AG20443 (cell line): ENCODE measurements around the gene ABL2.
"Not testable (repeated sequence)": the region's sequence is repeated elsewhere in the genome, so short reads cannot be mapped to it uniquely, and the experiment has no call there.

Source experiments
- DNase-seq: peaks from one replicate; pipeline ENCODE4 v3.0.0; 2012; ENCODE audit warnings: low spot score, mixed read lengths

The ABL2 gene

DNA sequence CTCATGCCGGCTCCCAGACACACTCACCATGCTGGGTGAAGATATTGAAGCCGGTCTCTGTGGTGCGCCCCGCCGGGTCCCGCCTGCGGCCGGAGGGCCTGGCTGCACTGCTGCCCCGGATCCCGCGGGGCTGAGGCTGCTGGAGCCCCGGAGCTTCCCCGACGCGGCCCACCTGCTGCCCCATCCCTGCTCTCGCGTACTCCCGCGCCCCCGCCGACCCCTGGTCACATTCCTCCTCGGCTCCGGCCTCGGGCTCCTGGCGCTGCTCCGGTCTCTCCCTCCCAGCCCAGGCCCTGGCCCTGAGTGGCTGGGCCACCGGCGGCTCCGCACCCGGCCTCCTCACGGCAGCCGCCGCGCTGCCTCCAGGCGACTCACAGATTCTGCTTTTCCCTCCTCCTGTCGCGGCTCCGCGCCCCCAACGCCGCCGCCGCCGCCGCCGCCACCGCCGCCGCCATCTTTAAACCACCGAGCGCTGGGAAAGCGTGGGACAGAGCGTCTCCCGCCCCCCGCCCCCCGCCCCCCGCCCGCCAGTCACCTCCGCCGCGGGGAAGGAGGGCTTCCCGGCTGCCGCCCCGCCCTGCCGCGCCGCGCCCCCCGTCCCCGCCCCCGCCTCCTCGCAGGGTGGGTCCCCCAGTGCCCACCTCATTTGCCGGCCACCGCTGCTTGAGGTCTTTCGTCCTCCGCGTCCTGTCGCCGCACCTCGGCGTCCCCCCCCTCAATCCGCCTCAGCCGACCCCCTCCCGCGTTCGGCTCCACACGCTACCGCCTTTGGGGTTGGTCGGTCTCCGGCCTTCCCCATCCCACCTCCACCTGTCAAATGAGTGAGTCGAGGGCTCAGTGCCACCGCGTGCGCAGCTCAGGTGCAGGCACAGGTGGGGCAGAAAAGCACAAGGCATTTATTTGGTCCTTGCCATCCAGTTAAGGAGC is at the start of gene ABL2:
Gene ABL2, minus strand, starts transcription at position 464 of the 927 bp plus-strand sequence. Its CDS starts 280 bp downstream, at position 184.
- DNase-seq: peak; percentile 81

DNA sequence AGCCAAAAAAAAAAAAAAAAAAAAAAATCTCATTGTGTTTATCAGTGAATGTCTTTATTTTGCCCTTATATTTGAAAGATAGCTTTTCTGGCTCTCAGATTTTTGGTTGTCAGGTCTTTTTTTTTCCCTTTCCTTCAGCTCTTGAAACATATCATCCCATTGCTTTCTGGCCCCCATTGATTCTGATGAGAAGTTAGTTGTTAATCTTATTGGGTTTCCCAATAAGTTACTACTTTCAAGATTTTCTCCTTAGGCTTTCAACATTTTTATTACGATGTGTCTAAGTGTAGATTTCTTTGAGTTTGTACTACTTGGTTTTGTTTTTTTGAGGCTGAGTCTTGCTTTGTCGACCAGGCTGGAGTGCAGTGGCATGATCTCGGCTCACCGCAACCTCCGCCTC is 49.4 kb upstream of the ABL2 start:
- DNase-seq: no peak

DNA sequence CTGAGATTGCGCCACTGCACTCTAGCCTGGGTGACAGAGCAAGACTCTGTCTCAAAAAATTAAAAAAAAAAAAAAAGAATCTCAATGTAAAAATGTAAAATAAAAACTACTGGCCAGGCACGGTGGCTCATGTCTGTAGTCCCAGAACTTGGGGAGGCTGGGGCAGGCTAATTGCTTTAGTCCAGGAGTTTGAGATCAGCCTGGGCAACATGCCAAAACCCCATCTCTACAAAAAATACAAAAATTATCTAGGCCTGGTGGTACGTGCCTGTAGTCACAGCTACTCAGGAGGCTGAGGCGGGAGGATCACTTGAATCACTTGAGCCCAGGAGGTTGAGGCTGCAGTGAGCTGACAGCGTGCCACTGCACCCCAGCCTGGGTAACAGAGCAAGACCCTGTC is 44.9 kb upstream of the ABL2 start:
- not testable (repeated sequence) for DNase-seq

GRCh38 chr1:179269071-179269470 is 39.6 kb upstream of the ABL2 start:
- no peak for DNase-seq

GRCh38 chr1:179264507-179264906 is 35.0 kb upstream of the ABL2 start:
- no peak for DNase-seq

DNA sequence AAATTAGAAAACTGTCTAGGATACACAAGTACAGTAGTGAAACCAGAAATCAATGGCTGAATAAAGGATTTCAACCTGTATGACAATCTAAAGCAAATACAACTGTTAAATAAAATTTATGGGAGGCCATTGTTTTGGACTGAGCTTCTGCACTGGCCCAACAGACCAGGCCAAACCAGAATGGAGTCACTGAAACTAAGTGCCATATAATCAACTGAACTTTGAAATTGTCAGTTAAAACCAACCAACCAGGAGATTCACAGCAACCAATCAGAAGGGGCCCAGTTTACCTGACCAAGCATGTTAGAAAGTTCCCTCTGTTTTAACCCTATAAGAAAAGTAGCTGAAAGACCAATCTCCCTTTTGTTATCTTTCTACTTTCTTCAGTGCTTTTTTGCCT is 33.6 kb upstream of the ABL2 start:
- no peak for DNase-seq

- DNase-seq: no peak
These were observed 32.7 kb upstream of the ABL2 start for GRCh38 chr1:179262183-179262582.

DNA sequence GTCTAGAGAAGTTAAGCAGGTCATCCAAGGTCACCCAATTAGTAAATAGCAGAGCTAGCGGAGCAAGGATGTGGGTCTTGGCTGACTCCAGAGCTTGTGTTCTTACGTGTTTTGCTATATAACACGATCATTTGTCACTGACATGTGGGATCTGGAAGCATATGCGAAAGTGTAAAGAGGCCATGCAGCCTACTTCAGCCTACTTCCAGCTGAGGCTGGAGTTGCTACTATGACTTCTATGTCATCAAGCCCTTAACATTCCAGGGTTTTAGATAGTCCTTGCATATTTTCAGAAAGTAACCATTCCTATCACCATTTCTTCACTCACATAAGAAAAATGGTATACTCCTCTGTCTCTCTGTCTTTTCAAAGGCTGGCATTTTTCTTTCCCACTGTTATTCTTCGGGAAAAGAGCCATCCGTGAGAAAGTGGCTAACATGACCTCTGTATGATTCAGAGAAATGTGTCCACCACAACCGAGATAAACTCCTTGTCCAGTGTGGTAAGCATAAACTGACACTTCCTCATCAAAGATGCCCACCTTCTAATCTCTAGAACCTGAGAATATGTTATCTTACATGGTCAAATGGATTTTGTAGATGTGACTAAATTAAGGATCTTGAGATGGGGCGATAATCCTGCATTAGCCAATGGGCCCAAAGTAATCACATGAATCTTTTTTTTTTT is 24.0 kb upstream of the ABL2 start:
- no peak for DNase-seq

DNA sequence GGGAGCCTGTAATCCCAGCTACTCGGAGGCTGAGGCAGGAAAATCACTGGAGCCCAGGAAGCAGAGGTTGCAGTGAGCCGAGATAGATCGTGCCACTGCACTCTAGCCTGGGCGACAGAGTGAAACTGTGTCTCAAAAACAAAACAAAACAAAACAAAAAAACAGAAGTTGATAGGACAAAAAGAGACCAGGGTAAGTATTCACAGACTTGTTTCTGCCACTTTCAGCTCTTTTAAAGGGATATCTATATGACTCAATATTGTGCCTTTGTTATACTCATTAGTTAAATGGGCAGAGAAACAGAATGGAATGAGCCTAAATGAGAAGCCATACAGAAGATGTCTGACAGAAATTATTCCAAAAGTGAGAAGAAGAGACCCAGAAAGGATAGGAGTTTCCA is 23.1 kb upstream of the ABL2 start:
- no peak for DNase-seq

DNA sequence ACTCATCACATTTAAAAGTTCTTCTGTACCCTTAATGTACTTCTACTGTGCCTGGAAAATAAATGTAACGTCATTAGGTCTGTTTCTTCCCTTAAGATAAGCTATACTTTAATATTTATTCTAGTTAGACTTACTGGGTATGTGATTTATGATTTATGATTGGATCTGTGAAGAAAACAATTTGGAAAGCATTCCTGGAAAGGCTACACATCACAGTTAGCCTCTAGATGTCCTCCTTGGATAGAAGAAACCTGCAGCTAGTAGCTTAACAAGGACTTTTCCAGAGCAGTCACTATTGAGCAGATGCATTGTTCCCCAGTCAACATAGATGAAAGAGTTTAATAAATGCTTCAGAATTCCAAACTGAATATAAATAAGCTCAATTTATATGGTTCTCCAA is 22.2 kb upstream of the ABL2 start:
- peak; percentile 65 for DNase-seq

DNA sequence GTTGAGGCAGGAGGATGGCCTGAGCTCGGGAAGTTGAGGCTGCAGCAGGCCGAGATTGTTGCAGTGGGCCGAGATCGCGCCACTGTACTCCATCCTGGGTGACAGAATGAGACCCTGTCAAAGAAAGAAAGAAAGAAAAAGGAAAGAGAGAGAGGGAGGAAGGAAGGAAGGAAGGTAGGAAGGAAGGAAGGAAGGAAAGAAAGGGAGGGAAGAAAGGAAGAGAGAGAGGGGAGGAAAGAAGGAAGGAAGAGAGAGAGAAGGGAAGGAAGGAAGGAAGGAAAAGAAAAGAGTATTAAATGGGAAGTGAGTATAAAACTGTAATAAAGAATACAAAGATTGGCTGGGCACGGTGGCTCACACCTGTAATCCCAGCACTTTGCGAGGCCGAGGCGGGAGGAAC is 18.4 kb upstream of the ABL2 start:
- DNase-seq: no peak

- DNase-seq: not testable (repeated sequence)
These were observed 15.9 kb upstream of the ABL2 start for GRCh38 chr1:179245426-179245825.

DNA sequence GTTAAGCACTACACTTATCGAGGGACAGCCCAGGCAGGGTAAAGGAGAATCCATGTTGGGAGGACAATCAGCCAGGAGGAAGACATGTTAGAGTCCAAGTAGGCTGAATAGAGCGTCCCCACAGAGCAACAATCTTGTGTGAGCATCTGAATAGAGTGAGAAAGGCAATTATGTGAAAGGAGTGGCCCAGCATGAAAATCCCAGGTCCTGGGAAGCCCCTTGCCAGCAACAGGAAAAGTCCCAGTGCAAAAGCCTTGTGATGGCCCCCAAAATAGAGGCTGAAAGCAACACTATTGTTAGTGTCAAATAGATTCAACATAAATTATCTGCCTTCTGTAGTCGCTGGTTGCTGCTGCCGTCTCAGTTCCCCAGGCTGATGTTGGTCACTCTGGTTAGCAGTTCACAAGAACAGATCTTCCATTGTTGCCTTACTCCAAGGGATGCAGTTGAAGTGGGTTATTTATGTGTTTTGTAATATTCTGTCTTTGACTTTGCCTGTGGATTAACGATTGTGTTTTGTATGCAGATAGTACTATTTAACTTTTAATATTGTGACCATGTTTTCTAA is 12.1 kb upstream of the ABL2 start:
- DNase-seq: no peak

GRCh38 chr1:179237222-179237621 is 7.7 kb upstream of the ABL2 start:
- DNase-seq: no peak

DNA sequence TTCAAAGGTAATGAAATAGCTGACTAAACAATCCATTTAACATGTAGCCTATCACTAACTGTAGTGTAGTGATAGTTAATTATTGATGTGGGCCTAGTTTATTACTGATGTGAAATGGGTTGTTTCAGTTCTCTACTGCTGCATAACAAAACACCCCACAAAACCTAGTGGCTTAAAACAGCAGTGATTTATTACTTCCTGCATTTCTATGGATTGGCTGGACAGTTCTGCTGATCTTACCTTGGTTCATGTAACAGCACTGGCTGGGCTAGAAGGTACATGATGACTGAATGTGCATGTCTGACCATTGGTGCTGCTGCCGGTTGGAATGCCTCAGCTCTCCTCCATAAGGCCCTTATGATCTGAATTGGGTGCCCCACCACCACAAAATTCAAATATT is 5.4 kb upstream of the ABL2 start:
- DNase-seq: no peak

DNA sequence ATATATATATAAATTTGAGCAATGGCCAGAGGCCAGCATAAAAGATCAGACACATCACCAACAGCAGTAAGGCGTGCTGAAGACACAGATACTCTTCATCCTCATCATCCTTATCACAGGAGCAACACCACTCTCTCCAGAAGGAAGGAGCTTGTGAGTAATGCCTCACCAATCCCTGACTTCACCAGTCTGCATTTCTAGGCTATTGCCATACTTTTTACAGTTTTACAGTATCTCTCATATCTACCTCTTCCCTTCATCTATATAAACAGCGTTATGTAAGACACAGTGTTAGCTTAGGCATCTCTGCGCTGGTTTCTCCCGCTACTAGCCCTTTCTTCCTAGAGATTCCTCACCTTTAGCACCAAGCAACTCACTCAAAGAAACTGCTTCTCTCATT is 2.4 kb upstream of the ABL2 start:
- DNase-seq: peak; percentile 30

GRCh38 chr1:179230721-179231120 is 1.2 kb upstream of the ABL2 start:
- DNase-seq: no peak

- DNase-seq: no peak
These were observed 774 bp upstream of the ABL2 start for GRCh38 chr1:179230251-179230650.

GRCh38 chr1:179228783-179229213 is 679 bp downstream of the ABL2 start:
- DNase-seq: peak; percentile 71

- DNase-seq: no peak
These were observed 2.7 kb downstream of the ABL2 start for GRCh38 chr1:179226738-179227137.

DNA sequence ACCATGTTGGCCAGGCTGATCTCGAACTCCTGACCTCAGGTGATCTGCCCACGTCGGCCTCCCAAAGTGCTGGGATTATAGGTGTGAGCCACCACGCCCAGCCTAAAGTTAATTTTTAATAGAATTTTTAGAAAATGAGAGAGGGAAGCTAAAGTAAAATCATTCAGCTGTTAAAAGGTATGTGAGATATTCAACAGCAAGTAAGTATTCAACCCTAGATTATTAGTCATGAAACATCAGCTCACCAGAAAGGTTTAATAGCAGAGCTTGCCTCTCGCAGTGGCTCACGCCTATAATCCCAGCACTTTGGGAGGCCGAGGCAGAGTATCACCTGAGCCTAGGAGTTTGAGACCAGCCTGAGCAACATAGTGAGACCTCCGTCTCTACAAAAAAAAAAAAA is 5.0 kb downstream of the ABL2 start:
- not testable (repeated sequence) for DNase-seq

- DNase-seq: not testable (repeated sequence)
These were observed 8.4 kb downstream of the ABL2 start for GRCh38 chr1:179221121-179221520.

DNA sequence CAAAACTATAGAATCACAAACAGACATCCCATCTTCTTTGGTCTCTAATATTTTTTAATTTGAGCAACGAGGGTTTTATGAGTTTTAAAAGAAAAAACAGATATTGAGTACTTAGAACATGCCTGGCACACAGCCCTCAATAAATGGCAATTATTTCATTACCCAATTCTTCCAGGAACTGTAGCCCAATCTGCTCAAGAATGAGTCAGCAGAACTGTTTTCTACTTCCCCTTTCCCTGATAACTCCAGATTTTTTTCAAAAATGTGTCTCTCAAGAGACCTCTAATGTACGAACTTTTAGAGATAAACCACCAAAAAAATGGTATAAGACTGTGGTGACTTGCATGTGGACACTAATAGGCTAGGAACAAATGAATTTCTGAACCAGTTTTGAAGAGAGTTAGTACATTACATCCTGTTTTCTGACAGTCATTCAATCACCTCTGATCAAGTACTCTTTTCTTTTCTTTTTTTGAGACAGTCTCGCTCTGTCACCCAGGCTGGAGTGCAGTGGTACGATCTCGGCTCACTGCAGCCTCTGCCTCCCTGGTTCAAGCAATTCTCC is 11.5 kb downstream of the ABL2 start:
- peak; percentile 47 for DNase-seq
